GM21367 (cell line): ENCODE measurements around the gene CDK11A.
A peak's percentile ranks its signal among the peaks of the same experiment; 100 is the strongest.
"Not testable (repeated sequence)": the region's sequence is repeated elsewhere in the genome, so short reads cannot be mapped to it uniquely, and the experiment has no call there.

ENCODE experiments used
- ATAC-seq: cut with Tn5 transposase; IDR thresholded peaks from one replicate; pipeline ENCODE4 v1.9.1; 2021; ENCODE audit not compliant: unreplicated experiment

The CDK11A gene

DNA sequence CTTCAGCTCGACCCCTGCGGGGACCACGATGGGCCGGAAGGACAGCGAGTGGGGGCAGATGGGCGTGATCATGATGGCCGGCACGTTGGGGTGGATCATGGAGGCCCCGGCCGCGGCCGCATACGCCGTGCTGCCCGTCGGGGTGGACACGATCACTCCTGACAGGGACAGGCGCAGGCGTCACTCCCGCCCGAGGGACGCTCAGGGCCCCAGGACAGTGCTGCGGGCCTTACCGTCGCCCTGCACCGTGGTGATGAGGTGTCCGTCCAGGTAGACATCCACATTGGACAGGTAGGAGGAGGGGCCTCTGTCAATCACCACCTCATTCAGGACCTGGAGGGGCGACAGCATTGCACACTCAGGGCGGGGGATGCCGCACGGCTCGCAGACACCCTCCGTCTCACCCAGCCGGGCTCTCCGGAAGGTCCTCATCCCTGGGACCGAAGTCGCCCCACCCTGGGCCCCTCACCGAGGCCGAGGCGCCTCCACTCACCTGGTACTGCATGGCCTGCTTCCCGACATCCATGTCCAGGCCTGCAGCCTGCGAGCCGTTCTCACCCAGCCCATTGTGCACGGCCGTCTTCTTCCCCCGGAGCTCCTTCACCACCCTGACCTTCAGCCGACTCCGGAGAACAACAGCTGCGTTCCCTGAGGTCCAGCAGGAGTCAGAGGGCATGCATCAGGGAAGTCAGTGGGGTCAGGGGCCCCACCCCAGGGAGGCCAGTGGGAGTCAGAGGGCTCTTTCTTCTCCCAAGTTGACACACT, 30.1 kb upstream of the CDK11A start:
- no peak for ATAC-seq

DNA sequence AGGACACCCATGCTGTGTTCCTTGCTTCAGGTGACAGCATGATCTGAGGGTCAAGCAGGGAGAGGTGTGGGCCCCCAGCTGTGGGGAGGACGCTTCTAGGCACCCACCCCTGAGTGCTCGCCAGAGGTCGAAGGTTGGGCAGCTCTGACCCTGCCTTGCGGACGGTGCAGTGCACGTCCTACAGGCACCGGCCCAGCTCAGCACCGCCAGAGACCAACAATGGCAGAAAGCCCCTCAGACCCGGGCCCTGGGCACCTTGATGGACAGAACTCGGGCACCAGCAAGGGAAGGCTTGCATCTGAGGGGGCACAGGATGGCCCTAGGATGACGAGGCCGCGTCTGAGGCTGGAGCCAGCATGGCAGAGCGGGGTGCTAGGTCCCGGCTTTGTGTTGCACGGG, 29.4 kb upstream of the CDK11A start:
- no peak for ATAC-seq

DNA sequence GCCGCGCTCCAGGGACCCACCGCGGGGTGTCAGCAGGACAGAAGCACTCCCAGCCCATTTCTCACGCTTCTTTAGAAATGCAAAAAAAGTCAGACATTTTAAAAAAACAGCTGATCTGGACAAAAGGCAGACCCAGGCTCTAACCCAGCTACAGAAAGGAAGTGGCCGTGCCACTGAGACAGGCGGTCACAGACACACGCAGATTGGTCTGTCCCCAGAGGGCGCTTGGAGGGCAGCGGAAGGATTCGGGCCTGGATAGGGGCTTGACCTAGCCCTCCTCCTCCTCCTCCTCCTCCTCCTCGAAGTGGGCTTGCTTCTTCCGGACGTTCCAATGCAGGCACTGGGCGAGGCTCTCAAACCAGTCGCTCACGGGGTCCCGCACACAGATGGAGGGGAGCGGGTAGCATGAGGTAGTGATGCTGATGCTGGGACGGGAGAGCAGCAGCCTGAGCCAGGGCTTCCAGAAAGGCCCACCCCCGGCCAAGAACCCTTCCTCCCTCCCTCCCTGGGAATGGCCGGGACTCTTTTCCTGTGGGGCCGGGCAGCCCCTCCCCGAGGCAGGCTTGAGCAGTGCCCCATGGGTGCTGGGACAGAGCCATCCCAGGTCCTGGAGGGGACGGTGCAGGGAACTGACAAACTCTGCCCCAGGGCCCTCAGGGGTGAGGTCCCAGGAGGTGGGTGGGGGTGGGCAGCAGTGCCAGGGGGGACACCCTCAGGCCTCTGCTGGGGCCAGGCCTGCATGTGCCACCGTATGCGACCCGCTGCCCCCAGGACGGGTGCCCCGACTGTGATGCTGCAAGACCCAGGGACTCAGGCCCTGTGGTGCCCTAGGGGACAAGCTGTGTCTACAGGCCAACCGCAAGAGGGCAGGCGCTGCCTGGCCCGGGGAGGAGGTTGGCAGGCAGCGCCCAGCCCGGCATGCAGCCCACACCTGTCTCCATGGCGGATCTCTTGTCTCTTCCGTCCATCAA, 28.8 kb upstream of the CDK11A start:
- ATAC-seq, result no peak

DNA sequence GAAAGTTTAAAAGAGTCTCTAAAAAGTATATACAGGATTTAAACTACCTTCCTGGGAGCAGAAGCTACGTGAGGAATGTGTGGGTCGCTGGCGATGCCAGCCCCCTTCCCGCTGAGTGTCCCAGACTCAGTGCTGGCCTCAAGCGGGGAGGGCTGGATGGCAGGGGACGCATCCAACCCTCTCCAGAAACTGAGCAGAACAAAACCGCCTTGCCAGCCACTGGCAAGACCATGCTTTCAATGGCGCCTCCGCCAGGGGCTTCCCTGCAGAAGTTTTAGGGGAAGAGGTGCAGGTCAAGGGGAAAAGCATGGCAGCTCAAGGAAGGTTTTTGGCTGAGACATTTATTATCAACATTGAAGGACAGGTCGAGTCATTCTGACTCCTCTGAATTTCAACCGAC, 28.0 kb upstream of the CDK11A start:
- ATAC-seq, result no peak

DNA sequence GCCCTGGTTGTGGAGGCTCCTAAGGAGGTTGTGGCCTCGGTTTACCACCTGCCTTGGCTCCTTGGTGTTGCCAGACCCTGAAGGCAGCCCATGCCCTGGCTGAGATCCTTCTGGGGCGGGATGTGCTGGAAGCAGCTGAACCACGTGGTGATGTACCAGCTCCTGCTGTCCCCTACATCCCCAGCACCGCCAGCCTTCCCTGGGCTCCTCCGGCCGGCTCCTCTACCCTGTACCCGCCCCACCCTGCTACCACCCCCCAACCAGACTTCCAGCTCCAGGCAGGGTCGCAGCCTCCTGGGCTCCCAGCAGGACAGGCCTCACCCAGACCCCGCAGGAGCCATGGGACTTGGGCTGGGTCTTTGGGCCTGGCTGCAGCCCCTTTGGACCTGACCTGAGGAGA, 25.8 kb upstream of the CDK11A start:
- not testable (repeated sequence) for ATAC-seq

DNA sequence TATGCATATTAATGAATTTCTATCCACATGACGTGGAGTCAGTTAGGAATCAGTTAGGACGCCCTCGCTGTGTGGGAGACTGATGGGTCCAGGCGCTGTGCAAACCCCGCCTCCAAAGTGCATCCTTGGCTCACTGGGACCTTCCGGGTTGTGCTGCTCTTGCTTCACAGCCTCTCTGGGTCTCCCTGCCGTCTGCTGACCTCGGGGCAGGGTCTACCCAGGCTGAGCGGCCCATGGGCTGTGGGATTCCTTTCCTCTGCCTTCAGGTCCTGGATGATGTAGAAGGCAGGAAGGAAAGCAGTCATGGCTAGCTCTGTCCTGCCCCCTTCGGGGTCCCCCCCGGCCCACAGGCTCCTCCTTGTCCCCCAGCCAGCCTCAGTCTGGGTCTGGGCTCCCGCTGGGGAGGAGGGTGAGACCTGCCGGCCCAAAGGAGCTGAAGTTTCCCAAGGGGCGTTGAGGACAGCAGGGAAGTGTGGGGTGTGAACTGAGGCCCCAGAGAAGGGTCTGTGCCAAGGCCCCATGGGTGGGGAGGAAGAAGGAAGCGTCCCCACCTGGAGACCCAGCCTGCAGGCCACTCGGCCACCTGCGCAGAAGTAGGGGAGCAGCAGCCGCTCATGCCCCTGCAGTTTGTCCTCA, 24.6 kb upstream of the CDK11A start:
- ATAC-seq, result no peak

DNA sequence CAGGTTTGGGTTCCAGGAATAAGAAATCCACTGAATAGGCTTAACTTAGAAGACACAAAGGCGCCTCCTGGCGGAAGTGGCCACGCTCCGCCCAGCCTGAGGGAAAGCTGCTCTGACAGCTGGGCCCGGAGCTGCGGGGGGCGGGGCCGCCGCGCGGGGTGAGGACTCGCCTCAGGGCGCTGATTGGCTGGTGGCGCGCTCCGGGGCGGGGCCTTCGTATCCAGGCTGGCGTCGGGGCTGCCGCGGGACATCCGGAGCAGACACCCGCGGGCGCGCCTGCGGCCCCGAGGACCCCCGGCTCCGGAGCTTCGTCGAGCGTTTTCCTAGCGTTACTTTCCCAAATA, 22.4 kb upstream of the CDK11A start:
- peak; percentile 70 for ATAC-seq

DNA sequence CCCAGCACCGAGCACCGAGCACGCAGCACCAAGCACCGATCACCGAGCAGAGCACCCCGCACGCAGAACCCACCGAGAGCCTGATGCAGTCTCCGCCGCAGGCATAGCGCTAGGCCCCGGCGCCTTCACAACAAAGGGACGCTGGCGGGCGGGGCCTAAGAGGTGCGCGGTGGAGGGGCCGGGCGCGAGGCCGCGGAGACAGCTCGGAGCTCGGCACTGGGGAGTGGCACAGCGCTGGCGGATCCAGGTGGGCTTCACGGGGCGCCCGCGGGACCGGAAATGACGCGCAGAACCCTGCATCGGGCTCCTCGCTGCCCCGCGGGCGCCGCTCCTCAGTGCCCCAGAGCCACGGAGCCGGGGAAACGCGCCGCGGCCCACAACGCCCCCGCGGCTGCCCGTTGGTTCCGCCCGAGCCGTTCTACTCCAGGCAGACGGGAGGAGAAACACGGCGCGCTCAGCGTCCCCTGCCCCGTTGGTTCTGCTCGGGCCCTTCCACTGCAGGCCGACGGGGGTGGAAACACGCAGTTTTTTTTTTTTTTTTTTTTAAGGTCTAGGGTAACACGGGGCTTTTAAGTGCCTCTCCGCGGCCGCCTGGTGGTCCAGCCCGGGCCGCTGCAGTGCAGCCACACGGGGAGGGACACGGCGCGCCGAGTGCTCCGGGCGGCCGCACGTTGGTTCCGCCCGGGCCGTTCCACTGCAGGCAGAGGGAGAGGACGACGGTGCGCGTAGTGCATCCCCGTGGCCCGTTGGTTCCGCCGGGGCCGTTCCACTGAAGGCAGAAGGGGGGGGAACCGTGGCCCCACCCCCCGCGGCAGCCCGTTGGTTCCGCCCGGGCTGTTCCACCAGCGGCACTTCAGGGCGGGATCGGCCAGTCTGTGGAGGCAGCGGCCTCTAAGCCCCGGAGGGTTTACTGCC, 21.8 kb upstream of the CDK11A start:
- peak; percentile 49 for ATAC-seq

DNA sequence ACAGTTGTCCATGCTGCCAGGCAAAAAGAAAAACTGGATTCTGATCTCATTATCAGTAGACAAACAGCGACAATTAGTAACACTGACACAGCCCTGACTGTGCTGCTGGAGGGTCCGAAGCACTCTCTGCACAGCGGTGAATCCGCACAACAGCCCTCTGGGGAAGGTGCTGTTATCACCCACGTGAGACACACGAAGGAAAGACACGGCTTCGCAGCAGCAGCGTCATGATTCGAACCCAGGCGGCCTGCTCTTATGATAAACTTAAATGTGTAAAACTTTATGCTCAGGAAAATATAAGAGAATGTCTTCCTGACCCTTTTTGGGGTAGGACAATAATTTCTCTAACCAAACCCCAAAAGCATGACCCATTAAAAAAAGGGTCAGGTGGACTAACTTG, 18.4 kb upstream of the CDK11A start:
- not testable (repeated sequence) for ATAC-seq

DNA sequence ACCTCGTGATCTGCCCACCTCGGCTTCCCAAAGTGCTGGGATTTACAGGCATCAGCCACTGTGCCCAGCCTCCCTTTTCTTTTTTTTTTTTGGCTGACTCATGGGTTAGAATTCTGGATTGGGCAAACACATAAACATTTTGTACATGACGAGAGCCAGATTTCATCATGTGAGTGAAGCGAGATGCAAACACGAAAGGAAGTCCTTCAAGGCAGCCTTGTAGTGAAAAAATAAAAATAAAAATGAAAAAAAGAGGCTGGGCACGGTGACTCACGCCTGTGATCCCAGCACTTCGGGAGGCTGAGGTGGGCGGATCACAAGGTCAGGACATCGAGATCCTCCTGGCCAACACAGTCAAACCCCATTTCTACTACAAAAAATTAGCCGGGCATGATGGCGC, 16.9 kb upstream of the CDK11A start:
- ATAC-seq, result not testable (repeated sequence)

DNA sequence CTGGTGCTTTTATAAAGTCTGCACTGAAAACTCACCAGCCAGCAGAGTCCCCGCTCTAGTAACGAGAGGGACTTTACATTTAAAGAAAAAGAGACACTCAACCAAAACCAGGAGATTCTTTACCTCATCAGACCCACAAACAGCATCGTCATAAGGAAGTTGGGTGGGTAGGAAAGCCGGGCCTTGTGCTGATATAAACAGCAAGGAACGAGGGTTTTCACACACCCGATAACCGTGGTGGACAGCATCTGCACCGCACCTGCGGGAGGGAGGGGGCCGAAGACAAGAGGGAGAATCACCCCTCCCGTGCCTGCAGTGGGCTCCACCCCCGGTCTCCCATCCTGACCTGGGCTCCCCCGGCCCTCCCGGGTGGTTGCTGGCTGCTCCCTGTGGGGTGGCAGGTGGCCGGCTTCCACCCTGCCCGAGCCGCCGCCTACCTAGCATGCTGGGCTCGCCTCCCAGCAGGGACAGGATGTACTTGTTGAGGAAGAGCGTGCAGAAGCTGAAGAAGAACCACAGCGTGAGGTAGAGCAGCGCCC, 14.7 kb upstream of the CDK11A start:
- ATAC-seq, result not testable (repeated sequence)

DNA sequence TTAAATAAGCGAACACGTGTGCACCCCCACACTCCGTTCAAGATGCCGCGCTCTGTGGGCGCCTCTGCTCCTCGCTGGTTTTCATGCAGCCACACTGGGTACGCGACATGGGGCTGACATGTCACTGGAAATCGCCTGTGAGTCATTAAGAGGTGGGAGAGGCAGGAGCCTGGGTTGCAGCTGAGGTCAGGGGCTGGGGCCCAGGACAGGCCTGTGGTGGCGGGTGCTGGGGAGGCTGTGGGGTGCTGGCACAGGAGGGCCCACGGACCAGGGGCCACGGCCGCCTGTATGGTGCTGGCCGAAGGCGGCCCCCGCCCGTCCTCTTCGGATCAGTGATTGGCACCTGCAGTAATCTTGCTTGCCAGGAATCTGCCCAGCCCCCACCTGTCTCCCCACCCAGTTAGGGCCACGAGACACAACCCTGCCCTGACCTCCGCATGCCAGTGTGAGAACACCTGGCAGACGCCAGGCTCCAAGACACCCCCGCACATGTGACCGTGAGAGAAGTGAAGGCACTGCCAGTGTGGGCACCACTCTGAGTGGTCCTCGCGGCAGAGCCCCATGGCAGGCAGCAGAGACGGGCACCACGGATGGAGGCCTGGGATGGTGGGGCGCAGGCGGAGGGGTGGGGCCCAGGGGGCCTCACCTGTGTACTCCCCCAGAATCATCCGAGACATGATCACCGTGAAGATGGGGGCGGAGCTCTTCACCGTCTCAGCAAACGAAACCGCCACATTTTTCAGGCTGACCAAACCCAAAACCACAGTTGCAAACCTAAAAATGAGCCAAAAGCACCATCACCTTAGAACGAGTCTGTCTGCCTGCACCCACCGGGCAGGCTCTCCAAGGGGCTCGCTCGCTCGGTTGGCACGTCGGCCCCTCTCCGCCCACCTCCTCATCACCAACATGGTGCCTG, 13.8 kb upstream of the CDK11A start:
- not testable (repeated sequence) for ATAC-seq

DNA sequence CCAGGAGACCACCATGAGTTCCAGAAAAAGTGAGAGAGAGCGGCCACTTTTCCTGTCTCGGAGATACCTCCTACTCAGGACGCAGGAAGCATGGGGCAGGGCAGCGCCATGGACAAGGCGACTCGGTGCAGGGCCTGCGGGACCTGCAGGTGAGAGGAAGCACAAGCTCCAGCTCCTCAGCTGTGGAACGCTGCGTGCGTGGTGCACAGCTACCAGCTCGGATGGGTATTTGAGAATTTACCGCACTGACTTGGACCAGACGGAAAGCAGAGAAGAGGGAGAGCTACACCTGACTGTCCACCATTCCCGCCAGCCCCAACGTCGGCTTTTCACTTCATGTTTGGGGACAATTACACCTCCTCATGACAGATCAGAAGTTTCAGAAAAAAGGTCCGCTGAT, 8.2 kb upstream of the CDK11A start:
- no peak for ATAC-seq

DNA sequence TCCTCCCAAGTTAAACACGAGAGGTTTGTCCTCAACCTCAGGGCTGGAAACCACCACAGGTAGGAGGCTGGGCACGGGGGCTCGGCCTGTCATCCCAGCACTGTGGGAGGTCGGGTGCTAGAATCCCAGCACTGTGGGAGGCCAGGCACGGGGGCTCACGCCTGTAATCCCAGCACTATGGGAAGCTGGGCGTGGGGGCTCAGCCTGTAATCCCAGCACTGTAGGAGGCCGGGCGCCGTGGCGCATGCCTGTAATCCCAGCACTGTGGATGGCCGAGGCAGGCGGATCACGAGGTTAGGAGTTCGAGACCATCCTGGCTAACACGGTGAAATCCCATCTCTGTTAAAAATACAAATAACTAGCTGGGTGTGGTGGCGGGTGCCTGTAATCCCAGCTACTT, 6.7 kb upstream of the CDK11A start:
- ATAC-seq, result no peak

DNA sequence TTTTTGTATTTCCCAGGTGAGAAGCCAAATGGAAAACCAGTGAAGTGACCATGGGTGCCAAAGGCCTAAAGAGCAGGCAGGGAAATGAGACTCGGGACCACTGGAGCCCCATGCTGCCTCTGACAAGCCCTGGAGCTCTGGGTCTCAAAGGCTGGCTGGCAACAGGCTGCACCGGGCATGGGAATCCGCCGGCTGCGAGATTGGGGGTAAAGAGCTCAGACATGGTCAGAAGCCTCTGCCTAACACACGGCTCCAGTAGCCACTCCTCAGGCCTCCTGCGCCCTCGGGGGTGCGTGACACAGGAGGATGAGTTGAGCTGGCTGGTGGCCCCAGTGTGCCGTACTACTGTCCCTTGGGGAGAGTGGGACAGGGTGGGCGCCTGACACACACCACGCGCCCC, 6.1 kb upstream of the CDK11A start:
- not testable (repeated sequence) for ATAC-seq

DNA sequence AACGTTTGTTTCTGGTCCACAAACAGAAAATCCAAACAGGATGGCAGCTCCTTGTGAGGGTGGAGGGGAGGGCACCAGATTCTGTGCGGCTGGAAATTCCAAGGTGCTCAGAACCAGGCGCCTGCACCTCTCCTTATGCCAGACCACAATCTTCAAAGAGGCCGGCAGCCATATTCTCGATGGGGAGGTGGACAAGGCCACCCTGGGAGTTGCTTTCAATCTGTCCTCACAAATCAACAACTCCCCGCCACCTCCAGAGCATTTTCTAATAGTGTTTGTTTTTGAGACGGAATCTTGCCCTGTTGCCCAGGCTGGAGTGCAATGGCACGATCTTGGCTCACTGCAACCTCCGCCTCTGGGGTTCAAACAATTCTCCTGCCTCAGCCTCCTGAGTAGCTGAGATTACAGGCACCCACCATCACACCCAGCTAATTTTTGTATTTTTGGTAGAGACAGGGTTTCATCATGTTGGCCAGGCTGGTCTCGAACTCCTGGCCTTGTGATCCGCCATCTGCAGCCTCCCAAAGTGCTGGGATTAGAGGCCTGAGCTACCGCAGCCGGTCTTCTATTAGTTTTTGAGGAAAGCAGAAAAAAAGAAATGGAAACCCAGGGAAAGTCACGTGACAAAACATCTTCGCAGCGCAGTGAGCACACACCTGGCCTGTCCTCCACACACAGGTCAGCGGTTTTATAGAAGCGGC, 5.1 kb upstream of the CDK11A start:
- not testable (repeated sequence) for ATAC-seq

DNA sequence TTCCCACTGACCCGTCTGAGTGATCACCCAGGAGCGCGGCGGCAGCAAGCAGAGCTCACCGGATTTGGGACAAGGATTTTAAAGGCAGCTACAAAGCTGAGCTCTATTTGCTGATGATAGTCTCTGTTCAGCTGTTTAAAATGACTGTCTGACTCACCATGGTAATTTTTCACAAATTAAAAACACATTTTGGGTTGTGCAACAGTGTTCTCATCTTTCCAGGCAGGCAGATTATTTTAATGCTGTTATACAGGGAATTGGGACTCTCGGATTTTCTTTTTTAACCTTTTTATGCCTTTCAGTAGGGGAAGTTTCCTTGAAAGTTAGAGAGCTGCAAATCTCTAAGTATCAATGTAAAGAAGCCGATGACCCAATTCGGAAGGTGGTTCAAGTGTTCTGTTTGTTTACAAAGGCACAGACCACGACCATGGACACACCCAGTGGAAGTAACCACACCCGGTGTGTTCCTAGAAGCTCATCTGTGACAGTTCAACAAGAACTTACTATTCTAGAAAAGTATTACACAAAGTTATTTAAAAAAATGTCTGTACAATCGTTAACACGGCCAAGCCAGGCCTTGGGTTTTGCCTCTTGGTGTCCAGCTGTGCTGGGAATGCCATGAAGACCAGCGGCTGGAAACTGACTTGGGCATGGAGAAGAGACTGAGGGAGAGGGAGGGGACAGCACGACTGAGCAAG, 4.3 kb upstream of the CDK11A start:
- ATAC-seq, result not testable (repeated sequence)

DNA sequence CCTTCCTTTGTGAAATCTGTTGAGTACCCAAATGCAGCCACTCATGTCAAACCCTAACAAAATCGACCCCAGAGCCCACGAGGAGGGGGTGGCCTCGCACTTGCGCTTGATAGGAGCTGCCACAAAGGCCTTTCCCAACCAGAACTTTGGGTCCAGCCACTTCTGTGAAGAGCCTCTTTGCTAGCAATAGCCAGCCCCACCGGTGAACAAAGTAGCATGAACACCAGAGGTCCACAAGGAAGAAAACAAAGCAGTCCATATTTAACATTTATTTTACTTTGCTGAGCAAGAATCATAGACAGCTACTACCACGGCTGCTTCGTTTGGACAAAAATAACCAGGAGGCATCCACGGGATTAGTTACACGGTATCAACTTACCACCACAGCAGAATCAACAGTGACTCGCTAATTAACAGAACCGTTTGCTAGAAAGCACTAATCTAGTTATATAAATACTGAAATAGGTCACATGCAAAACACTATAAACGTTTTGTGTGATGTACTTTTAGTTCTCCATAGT, 3.0 kb upstream of the CDK11A start:
- not testable (repeated sequence) for ATAC-seq
